UCSD-AML1 (cell line): ENCODE data around the gene NKPD1.

Source experiments
- DNase-seq: peaks from one replicate; lab custom pipeline; 2025; ENCODE audit not compliant: unreplicated experiment; lab: John Stamatoyannopoulos, UW

Gene NKPD1

GRCh38 chr19:45160870-45161737, at the start of gene NKPD1:
Gene NKPD1, minus strand, starts transcription at chr19:45160982. Its CDS starts 832 bp downstream, at chr19:45160150.
- DNase-seq = no peak

- no peak for DNase-seq
Observed at GRCh38 chr19:45206328-45206727, 45.5 kb upstream of the NKPD1 start.

GRCh38 chr19:45205810-45206209, 45.0 kb upstream of the NKPD1 start:
- no peak for DNase-seq

GRCh38 chr19:45202637-45203036, 41.9 kb upstream of the NKPD1 start:
- no peak for DNase-seq

GRCh38 chr19:45200568-45200967, 39.8 kb upstream of the NKPD1 start:
- peak; percentile 73 for DNase-seq

- no peak for DNase-seq
Observed at GRCh38 chr19:45195764-45196163, 35.0 kb upstream of the NKPD1 start.

GRCh38 chr19:45191375-45191774, 30.6 kb upstream of the NKPD1 start:
- DNase-seq = no peak

GRCh38 chr19:45189971-45190370, 29.2 kb upstream of the NKPD1 start:
- DNase-seq = no peak

GRCh38 chr19:45187421-45188100, 26.8 kb upstream of the NKPD1 start:
- DNase-seq = peak; percentile 33

GRCh38 chr19:45186509-45187334, 25.9 kb upstream of the NKPD1 start:
- DNase-seq = no peak

GRCh38 chr19:45184115-45184514, 23.3 kb upstream of the NKPD1 start:
- no peak for DNase-seq

- DNase-seq = no peak
Observed at GRCh38 chr19:45182758-45183157, 22.0 kb upstream of the NKPD1 start.

GRCh38 chr19:45180936-45181335, 20.2 kb upstream of the NKPD1 start:
- DNase-seq = no peak

- no peak for DNase-seq
Observed at GRCh38 chr19:45179892-45180370, 19.1 kb upstream of the NKPD1 start.

GRCh38 chr19:45179072-45179891, 18.5 kb upstream of the NKPD1 start:
- DNase-seq = no peak

GRCh38 chr19:45178262-45179071, 17.7 kb upstream of the NKPD1 start, which contains the start of gene BLOC1S3:
Gene BLOC1S3, plus strand, starts transcription at chr19:45178784. Its CDS starts 513 bp downstream, at chr19:45179297.
- peak; percentile 100 for DNase-seq

GRCh38 chr19:45177817-45178261, 17.1 kb upstream of the NKPD1 start, which contains the start of gene TRAPPC6A:
Gene TRAPPC6A, minus strand, starts transcription at chr19:45178237. Its CDS starts 19 bp downstream, at chr19:45178218.
- no peak for DNase-seq

- DNase-seq = no peak
Observed at GRCh38 chr19:45175515-45176345, 14.9 kb upstream of the NKPD1 start.
